ENCODE data around the gene STX11. TPM values are rescaled to one million over a fixed set of nuclear protein-coding genes. Genes with fewer than 3 reads are reported as not detected.

The STX11 gene
- total RNA-seq, 2 donors from 2014 or later, result 11.3 to 11.4 TPM

- intact Hi-C loops (cut with DNase I), result no loop called here
- ATAC-seq, result no peak
- no peak for DNase-seq
Observed at GRCh38 chr6:144231721-144232120, 81.4 kb downstream of the STX11 start.

DNA sequence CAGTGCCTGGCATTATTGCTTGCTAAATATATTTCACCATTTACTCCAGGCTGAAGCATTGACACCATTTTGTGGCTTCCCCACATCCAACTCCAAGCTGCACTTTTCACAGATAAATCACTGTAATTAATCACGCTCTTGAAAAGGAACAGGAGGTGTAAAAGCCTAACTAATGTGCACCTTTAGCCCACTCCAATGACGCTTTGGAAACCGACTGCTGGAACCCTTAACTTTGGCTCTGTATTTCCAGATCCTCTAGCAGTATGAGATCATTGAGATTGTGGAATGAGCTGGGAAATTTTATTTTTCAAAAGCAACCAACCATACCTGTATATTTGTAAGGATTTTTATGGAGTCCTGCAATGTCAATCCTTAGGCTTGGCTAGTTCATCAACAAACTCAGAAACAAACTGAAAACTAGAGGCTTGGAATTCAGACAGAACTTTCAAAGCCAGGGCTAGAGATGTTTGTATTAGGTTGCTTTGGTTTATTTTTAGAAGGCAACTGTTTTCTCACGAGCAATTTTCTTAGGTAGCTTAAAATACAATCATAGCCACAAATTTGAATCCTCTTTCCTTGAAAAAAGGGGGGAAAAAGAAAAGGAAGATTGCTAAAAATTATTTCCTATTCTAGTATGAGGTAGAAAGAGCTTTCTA lies 82.0 kb downstream of the STX11 start:
- DNase-seq, result no peak
- ATAC-seq, result no peak
- intact Hi-C loops (cut with DNase I), result no loop called here

DNA sequence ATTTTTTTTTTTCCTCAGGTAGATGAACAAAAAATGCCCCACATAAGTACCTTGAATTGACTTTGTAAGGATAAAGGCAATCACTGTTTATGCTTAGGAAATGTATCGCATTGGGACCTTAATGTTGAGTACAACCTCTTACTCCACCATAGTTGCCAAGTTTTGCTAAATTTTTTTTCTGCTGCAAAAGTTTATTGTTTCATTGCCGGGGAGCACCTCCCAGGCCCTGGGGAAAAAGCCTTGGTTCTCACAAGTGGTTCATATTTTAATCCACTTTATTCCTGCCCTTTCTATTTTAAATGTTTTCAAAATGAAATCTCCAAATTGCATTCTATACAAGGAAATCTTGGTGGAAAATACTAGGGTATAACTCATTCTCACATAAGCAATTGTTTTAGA lies 82.5 kb downstream of the STX11 start:
- intact Hi-C loops (cut with DNase I), result no loop called here
- ATAC-seq (no peak), DNase-seq (no peak)

GRCh38 chr6:144234399-144234798 lies 84.1 kb downstream of the STX11 start:
- intact Hi-C loops (cut with DNase I), result no loop called here
- DNase-seq (no peak), ATAC-seq (no peak)

DNA sequence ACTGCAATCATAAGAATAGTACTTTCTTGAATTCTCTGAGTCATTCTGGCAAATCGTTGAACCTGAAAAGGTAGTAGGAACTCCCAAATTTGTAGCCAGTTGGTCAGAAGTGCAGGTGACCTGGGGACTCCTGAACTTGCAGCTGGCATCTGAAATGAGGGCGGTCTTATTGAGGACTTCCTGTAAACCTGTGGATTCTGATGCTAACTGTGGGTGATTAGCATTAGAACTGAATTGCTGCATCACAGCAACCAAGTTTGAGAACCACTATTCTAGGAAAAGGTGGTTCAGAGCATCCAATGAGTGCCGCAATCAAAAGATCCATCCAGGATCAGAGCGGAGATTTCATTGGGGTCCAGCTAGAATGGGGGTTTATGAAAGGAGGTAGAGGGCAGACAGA lies 84.6 kb downstream of the STX11 start:
- DNase-seq (no peak), ATAC-seq (no peak)
- intact Hi-C loops (cut with DNase I), result no loop called here

Other genes starting within 250 kb of the STX11 start
- 10 to 100 TPM; 14.3 to 16.6 TPM for gene PLAGL1, start 142.3 kb upstream of the STX11 start, total RNA-seq
- gene SF3B5, start 54.9 kb upstream of the STX11 start, total RNA-seq, result 100 to 1,000 TPM; 117 to 122 TPM
- 10 to 100 TPM; 79.8 to 86.0 TPM for gene UTRN, start 134.8 kb downstream of the STX11 start, total RNA-seq

All from left cardiac atrium (tissue), 4 donors.